ENCODE results near the gene CDK16.
"Not testable (repeated sequence)": the region's sequence is repeated elsewhere in the genome, so short reads cannot be mapped to it uniquely, and the experiment has no call there.

The CDK16 gene

DNA sequence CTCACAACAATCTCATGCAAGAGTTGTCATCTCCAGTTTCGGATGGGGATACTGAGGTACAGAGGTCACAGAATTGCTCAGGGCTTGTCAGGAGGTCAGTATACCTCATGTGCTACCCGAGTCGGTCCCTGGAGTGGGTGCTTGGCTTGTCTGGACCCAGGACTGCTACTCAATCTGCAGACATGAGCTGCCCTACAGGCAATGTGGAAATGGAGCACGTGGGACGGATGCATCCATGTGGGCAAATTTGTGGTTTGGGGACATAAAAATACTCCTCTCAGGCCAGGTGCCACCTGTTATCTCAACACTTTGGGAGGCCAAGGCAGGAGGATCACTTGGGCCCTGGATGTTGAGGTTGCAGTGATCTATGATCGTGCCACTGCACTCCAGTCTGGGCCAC lies 30.1 kb downstream of the CDK16 start:
- in situ Hi-C loops (cut with HindIII; ENCODE audit: low sequenced_read_pairs): no loop called here
- H3K4me3 ChIP-seq (ENCODE audit: low read depth, low read length): no peak overlapping the region
- no peak for DNase-seq (ENCODE audit: low read depth)
- TF ChIP-seq, protein P1, sequence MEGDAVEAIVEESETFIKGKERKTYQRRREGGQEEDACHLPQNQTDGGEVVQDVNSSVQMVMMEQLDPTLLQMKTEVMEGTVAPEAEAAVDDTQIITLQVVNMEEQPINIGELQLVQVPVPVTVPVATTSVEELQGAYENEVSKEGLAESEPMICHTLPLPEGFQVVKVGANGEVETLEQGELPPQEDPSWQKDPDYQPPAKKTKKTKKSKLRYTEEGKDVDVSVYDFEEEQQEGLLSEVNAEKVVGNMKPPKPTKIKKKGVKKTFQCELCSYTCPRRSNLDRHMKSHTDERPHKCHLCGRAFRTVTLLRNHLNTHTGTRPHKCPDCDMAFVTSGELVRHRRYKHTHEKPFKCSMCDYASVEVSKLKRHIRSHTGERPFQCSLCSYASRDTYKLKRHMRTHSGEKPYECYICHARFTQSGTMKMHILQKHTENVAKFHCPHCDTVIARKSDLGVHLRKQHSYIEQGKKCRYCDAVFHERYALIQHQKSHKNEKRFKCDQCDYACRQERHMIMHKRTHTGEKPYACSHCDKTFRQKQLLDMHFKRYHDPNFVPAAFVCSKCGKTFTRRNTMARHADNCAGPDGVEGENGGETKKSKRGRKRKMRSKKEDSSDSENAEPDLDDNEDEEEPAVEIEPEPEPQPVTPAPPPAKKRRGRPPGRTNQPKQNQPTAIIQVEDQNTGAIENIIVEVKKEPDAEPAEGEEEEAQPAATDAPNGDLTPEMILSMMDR (IDR thresholded peaks at IDR 0.05; ENCODE audit: low read depth, low read length, missing control alignments): no peak

DNA sequence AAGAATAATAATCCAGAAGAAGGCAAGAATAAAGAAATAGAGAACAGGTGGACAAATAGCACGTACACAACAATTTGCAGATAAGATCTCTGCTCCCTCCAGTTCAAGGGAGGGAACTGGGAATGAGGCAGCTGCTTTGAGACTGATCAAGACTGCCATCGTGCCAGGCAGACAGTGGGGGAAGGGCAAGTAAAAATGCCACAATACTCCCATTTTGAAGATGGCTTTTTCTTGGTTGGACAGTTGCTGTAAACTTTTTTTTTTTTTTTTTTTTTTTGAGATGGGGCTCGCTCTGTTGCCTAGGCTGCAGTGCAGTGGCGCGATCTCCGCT lies 31.5 kb downstream of the CDK16 start:
- in situ Hi-C loops (cut with HindIII; ENCODE audit: low sequenced_read_pairs): no loop called here
- DNase-seq (ENCODE audit: low read depth): no peak

DNA sequence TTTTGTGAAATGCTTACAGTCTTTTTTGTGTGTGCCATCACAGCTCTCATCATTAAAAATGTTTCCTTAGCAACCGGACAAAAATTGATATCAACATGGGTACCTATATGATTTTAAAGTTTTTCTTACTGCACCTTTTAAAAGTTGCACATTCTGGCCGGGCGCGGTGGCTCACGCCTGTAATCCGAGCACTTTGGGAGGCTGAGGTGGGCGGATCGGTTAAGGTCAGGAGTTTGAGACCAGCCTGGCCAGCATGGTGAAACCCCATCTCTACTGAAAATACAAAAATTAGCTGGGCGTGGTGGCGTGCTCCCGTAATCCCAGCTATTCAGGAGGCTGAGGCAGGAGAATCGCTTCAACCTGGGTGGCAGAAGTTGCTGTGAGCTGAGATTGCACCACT lies 39.1 kb downstream of the CDK16 start:
- in situ Hi-C loops (cut with HindIII; ENCODE audit: low sequenced_read_pairs); DNase-seq (ENCODE audit: low read depth); H3K4me3 ChIP-seq (ENCODE audit: low read depth, low read length): not testable (repeated sequence)

More for the DNA sequence above, 31.5 kb downstream of the CDK16 start:
- H3K4me3 ChIP-seq (ENCODE audit: low read depth, low read length): no peak overlapping the region
- TF ChIP-seq, protein P1 (IDR thresholded peaks at IDR 0.05; ENCODE audit: low read depth, low read length, missing control alignments): no peak

DNA sequence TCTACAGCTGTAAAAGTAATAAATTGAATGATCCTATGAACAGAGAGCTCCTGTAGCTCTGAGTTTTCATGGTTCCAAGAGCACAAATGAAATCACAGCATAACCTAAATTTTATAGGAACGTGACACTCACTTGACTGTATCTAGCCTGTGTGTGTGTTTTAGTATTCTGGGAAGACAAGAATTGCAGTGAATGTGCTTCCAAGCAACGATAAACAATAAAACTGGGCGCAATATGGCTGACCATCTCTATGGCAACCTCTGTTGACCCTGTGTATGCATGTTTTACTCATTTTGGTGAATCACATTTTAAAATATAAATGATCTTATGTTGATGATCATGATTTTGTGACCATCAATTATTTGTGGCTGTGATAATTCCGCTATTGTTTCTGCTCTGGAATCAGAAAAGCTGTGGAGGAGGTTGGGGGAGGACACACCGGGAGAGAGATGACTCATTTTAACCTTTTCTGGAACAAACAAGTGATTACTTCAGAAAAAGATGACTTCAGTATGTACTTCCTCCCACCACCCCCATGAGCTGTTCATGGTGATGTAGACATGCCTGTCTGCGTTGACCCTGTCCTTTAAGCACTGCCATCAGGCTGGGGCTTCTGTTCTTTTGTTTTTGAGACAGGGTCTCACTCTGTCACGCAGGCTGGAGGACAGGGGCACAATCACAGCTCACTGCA lies 46.1 kb downstream of the CDK16 start:
- no peak overlapping the region for H3K4me3 ChIP-seq (ENCODE audit: low read depth, low read length)
- in situ Hi-C loops (cut with HindIII; ENCODE audit: low sequenced_read_pairs): no loop called here
- no peak for DNase-seq (ENCODE audit: low read depth)
- TF ChIP-seq, protein P1 (IDR thresholded peaks at IDR 0.05; ENCODE audit: low read depth, low read length, missing control alignments): no peak

DNA sequence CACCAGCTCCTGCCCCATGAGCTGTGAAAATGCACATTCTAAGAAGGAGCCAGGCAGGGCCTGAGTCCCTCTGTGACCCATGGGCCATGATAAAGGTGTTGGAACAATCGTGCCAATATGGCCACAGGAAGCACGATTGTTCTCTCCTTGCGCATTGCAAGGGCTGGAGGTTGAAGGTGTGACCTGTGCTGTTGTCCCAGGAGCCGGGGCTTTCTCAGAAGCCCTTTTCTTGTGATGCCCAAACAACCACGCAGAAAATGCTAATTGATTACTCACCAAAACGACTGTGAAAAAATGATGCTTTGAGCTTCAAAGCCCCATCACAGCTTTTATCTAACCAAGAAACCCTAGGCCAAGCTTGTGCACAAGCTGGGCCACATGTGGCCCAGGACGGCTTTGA lies 48.2 kb downstream of the CDK16 start:
- TF ChIP-seq, protein P1 (IDR thresholded peaks at IDR 0.05; ENCODE audit: low read depth, low read length, missing control alignments): no peak

DNA sequence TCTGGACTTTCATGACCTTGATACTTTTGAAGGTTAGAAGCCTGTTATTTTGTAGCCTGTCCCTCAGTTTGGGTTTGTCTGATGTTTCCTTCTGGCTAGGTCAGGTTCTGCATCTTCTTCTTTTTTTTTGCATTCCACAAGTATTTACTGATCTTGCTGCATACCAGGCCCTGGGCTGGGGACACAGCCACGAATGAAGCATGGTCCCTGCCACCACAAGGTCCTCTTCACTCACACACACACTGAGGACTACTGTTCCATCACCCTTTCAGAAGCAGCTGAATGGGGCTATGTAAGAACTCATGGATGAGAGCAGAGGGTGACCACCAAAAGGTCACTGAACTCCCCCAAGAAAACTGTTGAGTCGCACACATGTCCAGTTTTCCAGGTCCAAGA lies 53.5 kb downstream of the CDK16 start:
- H3K4me3 ChIP-seq (ENCODE audit: low read depth, low read length): no peak overlapping the region
- DNase-seq (ENCODE audit: low read depth): no peak
- in situ Hi-C loops (cut with HindIII; ENCODE audit: low sequenced_read_pairs): no loop called here
- TF ChIP-seq, protein P1 (IDR thresholded peaks at IDR 0.05; ENCODE audit: low read depth, low read length, missing control alignments): no peak

More for the DNA sequence above, 48.2 kb downstream of the CDK16 start:
- no peak for DNase-seq (ENCODE audit: low read depth)
- no peak overlapping the region for H3K4me3 ChIP-seq (ENCODE audit: low read depth, low read length)
- in situ Hi-C loops (cut with HindIII; ENCODE audit: low sequenced_read_pairs): no loop called here

DNA sequence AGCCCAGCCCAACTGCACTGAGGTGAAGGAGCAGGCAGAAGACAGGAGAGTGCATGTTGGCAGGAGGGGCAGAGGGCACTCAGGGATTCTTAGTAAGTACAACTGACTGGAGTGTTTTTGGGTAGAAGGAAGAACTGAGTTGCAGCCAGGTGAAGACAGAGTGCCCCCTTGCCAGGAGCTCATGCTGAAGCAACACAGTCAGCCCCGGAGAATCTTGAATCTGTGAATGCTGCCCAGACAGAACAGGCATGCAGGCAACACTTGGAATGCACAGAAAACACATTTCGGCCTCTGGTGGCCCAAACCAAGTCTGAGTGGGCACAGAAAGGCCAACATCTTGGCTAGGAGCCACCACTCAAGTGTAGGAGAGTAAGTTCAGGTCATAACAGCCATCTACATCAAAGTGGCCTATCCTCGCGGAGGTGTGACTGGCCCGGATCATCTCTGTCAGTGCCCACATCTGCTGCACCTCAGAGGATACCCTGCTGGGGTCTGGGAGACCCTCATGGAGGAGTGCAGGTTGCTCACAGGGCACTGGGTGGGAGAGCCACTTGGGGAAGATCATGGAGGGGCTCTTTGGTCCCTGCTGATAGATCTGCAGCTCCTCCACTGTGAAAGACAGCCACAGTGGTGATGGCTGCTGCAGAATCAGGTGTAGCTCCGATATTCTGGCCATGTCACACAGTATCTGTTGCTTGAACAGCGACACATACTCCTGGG lies 54.7 kb downstream of the CDK16 start:
- TF ChIP-seq, protein P1 (IDR thresholded peaks at IDR 0.05; ENCODE audit: low read depth, low read length, missing control alignments): no peak
- in situ Hi-C loops (cut with HindIII; ENCODE audit: low sequenced_read_pairs): no loop called here
- DNase-seq (ENCODE audit: low read depth): no peak
- H3K4me3 ChIP-seq (ENCODE audit: low read depth, low read length): no peak overlapping the region

All from astrocyte of the cerebellum (primary cell).